ENCODE measurements around the gene KCNAB1. TPM values are rescaled to one million over a fixed set of nuclear protein-coding genes. Genes with fewer than 3 reads are reported as not detected.

The KCNAB1 gene
- polyA plus RNA-seq, 1 donor (not counting 4 experiments of a cell fraction or from before 2014, with no cell fraction given), result 0.03 TPM

- DNase-seq (ENCODE audit: low read depth, low spot score) (no peak), FAIRE-seq (no peak)
- Histone ChIP-seq H3K27me3 (ENCODE audit: control insufficient read depth, extremely low read depth, insufficient read depth, low read length) (peaks cover 5% of the 10 kb centered on the region), H3K79me2 (ENCODE audit: control insufficient read depth, insufficient read depth, low read length) (no peaks in the 10 kb centered on the region), H2AFZ (ENCODE audit: control insufficient read depth, low read length) (no peak overlapping the region), H3K9ac (ENCODE audit: control insufficient read depth, extremely low read depth, insufficient read depth, low read length) (no peak overlapping the region), H3K4me1 (ENCODE audit: control insufficient read depth, extremely low read depth, insufficient read depth, low read length) (no peaks in the 10 kb centered on the region), H3K27ac (ENCODE audit: control insufficient read depth, insufficient read depth, low read length) (no peak overlapping the region), H3K9me3 (ENCODE audit: control insufficient read depth, low read depth, low read length) (no peaks in the 10 kb centered on the region), H3K4me2 (ENCODE audit: control insufficient read depth, extremely low read depth, insufficient read depth, low read depth, low read length) (no peak overlapping the region), H3K36me3 (ENCODE audit: control insufficient read depth in 2 of 2, extremely low read depth in 1 of 2, insufficient read depth in 2 of 2, low read length in 2 of 2) (no peaks in the 10 kb centered on the region), H4K20me1 (ENCODE audit: control insufficient read depth, extremely low read depth, insufficient read depth, low read length) (no peaks in the 10 kb centered on the region), H3K4me3 (ENCODE audit: control insufficient read depth in 2 of 3, extremely low read depth in 1 of 3, insufficient read depth in 2 of 3, low read depth in 1 of 3, low read length in 3 of 3) (no peak overlapping the region), H3K9me1 (ENCODE audit: control insufficient read depth, extremely low read depth, insufficient read depth, low read length) (no peaks in the 10 kb centered on the region)
- TF ChIP-seq EZH2 (IDR thresholded peaks at IDR 0.05; ENCODE audit: low read length), result no peak
- no peak for TF ChIP-seq CTCF (optimal IDR thresholded peaks at IDR 0.05 in 1 of 3, IDR thresholded peaks at IDR 0.05 in 1 of 3, conservative IDR thresholded peaks at IDR 0.05 in 1 of 3; ENCODE audit: extremely low read depth in 1 of 3, insufficient read depth in 2 of 3, low read length in 3 of 3)
- dilution Hi-C loops (cut with MboI; ENCODE audit: extremely low pct_ligation_motif_present, low sequenced_read_pairs), result no loop called here
Observed at GRCh38 chr3:156145866-156146265, 25.5 kb downstream of the KCNAB1 start.

DNA sequence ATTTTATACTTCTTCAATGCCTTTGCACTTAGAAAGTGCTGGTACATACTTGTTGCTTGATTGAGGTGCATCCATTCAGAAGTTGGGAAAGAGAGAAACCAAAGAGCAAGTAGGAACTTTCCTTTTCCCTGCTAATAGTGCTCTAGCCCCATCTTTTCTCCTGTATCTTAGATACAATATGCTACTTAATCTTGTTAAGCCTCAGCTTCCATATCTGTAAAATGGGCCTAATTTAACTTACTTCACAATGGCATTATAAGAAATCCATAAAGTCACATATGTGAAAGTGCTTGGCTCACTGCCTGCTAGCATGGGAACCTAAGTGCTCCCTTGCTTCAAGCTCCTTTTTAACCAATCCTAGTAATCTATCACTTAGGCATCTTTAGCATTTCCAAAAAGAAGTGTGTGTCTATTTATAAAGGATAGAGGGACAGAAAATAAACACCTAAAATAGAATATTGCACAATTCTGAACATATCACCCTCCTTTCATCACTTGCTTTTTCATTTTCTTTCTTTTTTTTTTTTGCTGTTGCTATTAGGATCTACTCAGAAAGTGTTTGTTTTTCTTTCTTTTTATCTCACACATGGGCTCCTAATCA lies 28.1 kb downstream of the KCNAB1 start:
- no peaks in the 10 kb centered on the region for H3K9me3 ChIP-seq (ENCODE audit: control insufficient read depth, low read depth, low read length)
- peaks cover 3% of the 10 kb centered on the region for H3K4me1 ChIP-seq (ENCODE audit: control insufficient read depth, extremely low read depth, insufficient read depth, low read length)
- TF ChIP-seq EZH2 (IDR thresholded peaks at IDR 0.05; ENCODE audit: low read length) (no peak), CTCF (optimal IDR thresholded peaks at IDR 0.05 in 1 of 3, IDR thresholded peaks at IDR 0.05 in 1 of 3, conservative IDR thresholded peaks at IDR 0.05 in 1 of 3; ENCODE audit: extremely low read depth in 1 of 3, insufficient read depth in 2 of 3, low read length in 3 of 3) (no peak)
- H3K79me2 ChIP-seq (ENCODE audit: control insufficient read depth, insufficient read depth, low read length), result no peaks in the 10 kb centered on the region
- H3K36me3 ChIP-seq (ENCODE audit: control insufficient read depth in 2 of 2, extremely low read depth in 1 of 2, insufficient read depth in 2 of 2, low read length in 2 of 2), result no peaks in the 10 kb centered on the region
- H2AFZ ChIP-seq (ENCODE audit: control insufficient read depth, low read length), result no peak overlapping the region
- H3K27ac ChIP-seq (ENCODE audit: control insufficient read depth, insufficient read depth, low read length), result no peak overlapping the region
- dilution Hi-C loops (cut with MboI; ENCODE audit: extremely low pct_ligation_motif_present, low sequenced_read_pairs), result no loop called here
- no peak overlapping the region for H3K9ac ChIP-seq (ENCODE audit: control insufficient read depth, extremely low read depth, insufficient read depth, low read length)
- no peaks in the 10 kb centered on the region for H3K9me1 ChIP-seq (ENCODE audit: control insufficient read depth, extremely low read depth, insufficient read depth, low read length)
- H3K27me3 ChIP-seq (ENCODE audit: control insufficient read depth, extremely low read depth, insufficient read depth, low read length), result peaks cover 5% of the 10 kb centered on the region
- DNase-seq (ENCODE audit: low read depth, low spot score) (no peak), FAIRE-seq (no peak)
- no peaks in the 10 kb centered on the region for H4K20me1 ChIP-seq (ENCODE audit: control insufficient read depth, extremely low read depth, insufficient read depth, low read length)
- H3K4me3 ChIP-seq (ENCODE audit: control insufficient read depth in 2 of 3, extremely low read depth in 1 of 3, insufficient read depth in 2 of 3, low read depth in 1 of 3, low read length in 3 of 3), result no peak overlapping the region
- no peak overlapping the region for H3K4me2 ChIP-seq (ENCODE audit: control insufficient read depth, extremely low read depth, insufficient read depth, low read depth, low read length)

Measured in keratinocyte (primary cell).